Body of pancreas (tissue), 4 donors: Measurements from ENCODE around the gene DBN1.

ENCODE experiments used
- CTCF ChIP-seq, 7 experiments: fragments of 450-650 bp in 4 of 7; fragments of 200-600 bp in 3 of 7; sonication (generic) in 3 of 7; IDR thresholded peaks; one replicate each; pipeline ENCODE4 v1.5.1; 2016 to 2019; ENCODE audit warnings: antibody characterized with exemption in 7 of 7
- POLR2A ChIP-seq, 3 donors: fragments of 450-650 bp; IDR thresholded peaks; one replicate each; pipeline ENCODE4 v1.6.1; 2016; ENCODE audit warnings: antibody characterized with exemption in 3 of 3, mild to moderate bottlenecking in 2 of 3

- TF ChIP-seq POLR2A (IDR thresholded peaks at IDR 0.05) (no peak), CTCF (IDR thresholded peaks at IDR 0.05) (no peak)
These were observed 19.4 kb upstream of the DBN1 start for GRCh38 chr5:177492841-177493240.
